HUES6 (cell line): ENCODE results near the gene NR3C1.

ENCODE experiments used
- H3K27ac ChIP-seq: 2 replicates; pipeline ENCODE4 v1.7.0; 2013; ENCODE audit warnings: low read depth, mild to moderate bottlenecking, low read length, inconsistent platforms
- H3K27me3 ChIP-seq: 2 replicates; pipeline ENCODE4 v1.6.1; 2013; ENCODE audit warnings: low read length; ENCODE audit not compliant: control insufficient read depth, insufficient read depth
- H3K36me3 ChIP-seq: 2 replicates; pipeline ENCODE4 v1.6.1; 2013; ENCODE audit warnings: low read length; ENCODE audit not compliant: control insufficient read depth, insufficient read depth
- H3K4me1 ChIP-seq: 2 replicates; pipeline ENCODE4 v1.6.1; 2013; ENCODE audit warnings: low read length; ENCODE audit not compliant: control insufficient read depth, insufficient read depth
- H3K4me3 ChIP-seq: 2 replicates; pipeline ENCODE4 v1.5.1; 2013; ENCODE audit warnings: low read depth, low read length
- H3K9ac ChIP-seq: one replicate; pipeline ENCODE4 v1.6.1; 2013; ENCODE audit warnings: mild to moderate bottlenecking, low read length
- H3K9me3 ChIP-seq: 2 replicates; pipeline ENCODE4 v1.6.1; 2013; ENCODE audit warnings: low read depth, low read length; ENCODE audit not compliant: control insufficient read depth, insufficient read depth

NR3C1 gene

DNA sequence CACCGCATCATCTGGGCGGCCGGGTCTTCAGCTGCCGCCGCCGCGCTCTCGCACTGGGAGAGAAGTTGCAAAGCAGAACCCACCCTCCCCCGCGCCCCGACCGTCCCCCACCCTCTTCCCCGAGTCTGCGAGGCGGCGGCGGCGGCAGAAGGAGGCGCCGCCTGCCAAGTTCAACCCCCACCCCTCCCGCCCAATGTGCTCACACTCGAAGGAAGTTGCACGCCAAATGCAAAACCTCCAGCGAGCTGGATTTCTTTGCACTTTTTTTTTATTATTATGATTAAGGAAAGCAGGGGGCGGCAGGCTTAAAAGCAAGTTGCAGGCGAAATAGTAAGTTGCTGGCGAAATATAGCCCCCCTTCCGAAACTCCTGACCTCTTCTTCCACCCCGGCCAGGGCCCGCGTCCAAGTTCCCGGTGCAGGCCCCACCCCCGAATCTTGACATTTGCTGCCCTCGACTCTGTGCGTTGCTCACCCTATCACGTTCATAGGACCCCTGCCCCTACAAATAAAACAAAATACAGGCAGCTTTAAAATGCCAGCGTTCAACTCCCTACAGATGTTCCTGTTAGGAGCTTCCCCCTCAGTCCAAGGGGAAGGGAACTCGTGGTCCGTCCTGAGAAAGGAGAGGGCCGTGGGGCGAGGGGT lies 1.1 kb upstream of the NR3C1 start:
- Histone ChIP-seq H3K9me3 (no peaks in the 10 kb centered on the region), H3K36me3 (no peaks in the 10 kb centered on the region), H3K4me1 (peaks cover 23% of the 10 kb centered on the region), H3K9ac (peak overlapping the region; percentile 92), H3K4me3 (peak overlapping the region; percentile 92), H3K27ac (peak overlapping the region; percentile 22; the same call in 1 of the 2 replicates), H3K27me3 (peaks cover 35% of the 10 kb centered on the region)

DNA sequence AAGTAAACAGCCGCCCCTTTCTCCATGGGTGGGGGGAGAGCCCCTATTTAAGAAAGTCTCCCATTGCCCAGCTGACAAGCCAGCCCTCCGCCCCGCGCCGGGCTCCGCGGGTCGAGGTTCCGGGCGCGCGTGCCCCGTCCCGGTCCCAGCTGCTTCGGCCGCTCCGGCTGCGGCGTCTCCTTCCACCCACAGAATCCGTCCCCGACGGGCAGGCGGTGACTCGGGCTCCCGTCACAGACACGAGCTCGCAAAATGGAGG lies 223 bp downstream of the NR3C1 start:
- Histone ChIP-seq H3K36me3 (no peaks in the 10 kb centered on the region), H3K4me3 (peak overlapping the region; percentile 92), H3K9me3 (no peaks in the 10 kb centered on the region), H3K27ac (no peak overlapping the region; the same call in 1 of the 2 replicates), H3K27me3 (peaks cover 37% of the 10 kb centered on the region), H3K4me1 (peaks cover 36% of the 10 kb centered on the region), H3K9ac (peak overlapping the region; percentile 84)

DNA sequence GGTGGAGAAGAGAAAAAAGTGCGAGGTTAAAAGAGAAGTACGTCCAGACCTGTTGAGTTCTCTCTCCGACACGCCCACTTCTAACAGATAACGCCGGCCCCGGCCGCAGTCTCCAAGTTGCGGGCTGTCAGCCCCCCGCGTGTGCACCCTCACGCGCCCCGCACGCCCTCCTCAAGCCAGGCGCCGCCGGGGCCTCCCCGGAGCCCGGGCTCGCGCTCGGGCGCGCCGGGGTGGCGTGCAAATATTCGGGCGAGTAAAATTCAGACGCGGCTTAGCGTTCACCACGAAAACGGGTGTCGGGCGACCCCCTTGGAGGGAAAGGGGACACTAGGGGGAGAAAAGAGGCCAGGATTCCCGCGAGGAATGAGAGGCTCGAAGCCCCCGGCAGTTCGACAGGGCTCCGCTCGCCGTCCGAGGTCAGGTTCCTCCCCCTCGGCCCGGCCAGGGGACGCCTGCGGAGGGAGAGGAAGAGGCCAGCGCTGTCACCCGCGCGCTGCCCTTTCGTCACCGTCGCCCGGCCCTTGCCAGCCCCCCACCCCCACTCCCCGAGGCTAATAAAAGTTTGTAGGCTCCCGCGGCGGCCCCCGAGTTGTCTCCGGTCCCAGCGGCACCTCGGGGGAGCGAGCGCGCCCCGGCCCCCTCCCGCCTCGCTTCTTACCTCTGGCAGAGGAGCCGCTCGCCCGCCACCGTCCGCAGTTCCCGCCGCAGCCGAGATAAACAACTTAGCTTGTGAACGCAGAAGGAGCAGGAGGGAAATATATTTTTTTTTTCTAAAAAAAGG lies 743 bp downstream of the NR3C1 start:
- Histone ChIP-seq H3K36me3 (no peaks in the 10 kb centered on the region), H3K9ac (peak overlapping the region; percentile 84)

DNA sequence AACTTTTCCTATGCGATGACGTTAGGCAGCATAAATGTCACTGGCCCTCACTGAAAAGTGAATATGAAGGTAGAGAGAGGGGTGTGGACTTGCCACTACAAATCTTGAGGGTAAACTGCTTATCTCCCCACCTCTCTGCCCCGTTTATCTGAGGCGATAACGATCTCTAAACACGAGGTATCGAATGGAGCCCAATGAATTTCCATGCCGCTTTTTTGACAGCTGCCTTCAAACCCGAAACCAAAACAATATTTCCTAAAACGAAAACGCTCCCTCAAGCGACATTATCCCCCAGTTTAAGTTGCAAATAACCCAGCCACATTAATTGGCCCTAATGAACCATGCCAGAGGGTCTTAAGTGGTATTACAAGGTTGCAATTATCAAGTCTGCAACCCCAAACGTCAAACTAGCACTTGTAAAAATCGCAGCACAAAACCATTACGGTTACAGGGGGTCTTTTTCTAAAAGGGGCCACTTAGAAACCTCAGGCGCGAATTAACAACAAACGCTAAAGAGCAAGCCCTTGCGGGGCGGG lies 1.4 kb downstream of the NR3C1 start:
- H3K27me3 ChIP-seq, result peaks cover 32% of the 10 kb centered on the region
- no peaks in the 10 kb centered on the region for H3K36me3 ChIP-seq
- H3K9ac ChIP-seq, result no peak overlapping the region
- peak overlapping the region; percentile 92 for H3K4me3 ChIP-seq
- H3K9me3 ChIP-seq, result no peaks in the 10 kb centered on the region
- peaks cover 47% of the 10 kb centered on the region for H3K4me1 ChIP-seq
- H3K27ac ChIP-seq, result no peak overlapping the region

More for the DNA sequence above, 743 bp downstream of the NR3C1 start:
- Histone ChIP-seq H3K27me3 (peaks cover 37% of the 10 kb centered on the region), H3K4me3 (peak overlapping the region; percentile 92), H3K27ac (no peak overlapping the region), H3K4me1 (peaks cover 40% of the 10 kb centered on the region), H3K9me3 (no peaks in the 10 kb centered on the region)

DNA sequence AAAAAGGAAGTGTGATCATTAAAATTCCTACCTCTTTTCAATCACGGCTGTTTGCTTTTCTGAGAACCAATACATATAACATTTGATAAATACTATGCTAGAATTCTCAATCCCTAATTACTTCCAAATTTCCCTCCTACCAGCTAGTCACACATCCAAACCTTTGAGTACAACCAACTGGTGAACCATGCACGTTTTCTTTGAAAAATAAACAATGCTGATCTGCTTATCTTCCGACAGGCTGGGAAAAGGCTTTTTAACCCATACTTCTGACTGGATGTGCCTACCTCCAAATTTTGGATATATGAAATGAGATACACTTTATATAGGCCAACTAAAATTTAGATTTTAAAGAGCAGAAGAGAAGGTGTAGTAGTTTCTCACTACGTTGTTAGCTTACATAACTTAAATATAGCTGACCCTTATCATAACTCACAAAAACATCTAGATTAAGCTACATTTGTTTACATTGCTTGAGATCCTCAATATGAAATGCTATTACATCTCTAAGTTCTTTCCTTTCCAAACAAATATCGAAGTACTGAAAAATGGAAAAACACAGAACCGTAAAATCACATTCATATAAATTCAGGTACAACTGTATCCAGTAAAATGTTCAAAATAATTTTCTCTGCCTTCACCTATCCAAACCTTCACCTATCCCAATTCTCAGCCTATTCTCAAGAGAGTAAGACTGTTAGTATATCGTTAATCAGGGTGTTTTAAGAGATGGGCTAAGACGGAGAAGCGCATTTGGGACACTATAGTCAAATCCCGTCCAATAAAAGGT lies 2.1 kb downstream of the NR3C1 start:
- Histone ChIP-seq H3K36me3 (no peaks in the 10 kb centered on the region), H3K27me3 (peaks cover 32% of the 10 kb centered on the region), H3K27ac (no peak overlapping the region), H3K4me3 (peak overlapping the region; percentile 92), H3K9me3 (no peaks in the 10 kb centered on the region), H3K4me1 (peaks cover 53% of the 10 kb centered on the region), H3K9ac (no peak overlapping the region)

DNA sequence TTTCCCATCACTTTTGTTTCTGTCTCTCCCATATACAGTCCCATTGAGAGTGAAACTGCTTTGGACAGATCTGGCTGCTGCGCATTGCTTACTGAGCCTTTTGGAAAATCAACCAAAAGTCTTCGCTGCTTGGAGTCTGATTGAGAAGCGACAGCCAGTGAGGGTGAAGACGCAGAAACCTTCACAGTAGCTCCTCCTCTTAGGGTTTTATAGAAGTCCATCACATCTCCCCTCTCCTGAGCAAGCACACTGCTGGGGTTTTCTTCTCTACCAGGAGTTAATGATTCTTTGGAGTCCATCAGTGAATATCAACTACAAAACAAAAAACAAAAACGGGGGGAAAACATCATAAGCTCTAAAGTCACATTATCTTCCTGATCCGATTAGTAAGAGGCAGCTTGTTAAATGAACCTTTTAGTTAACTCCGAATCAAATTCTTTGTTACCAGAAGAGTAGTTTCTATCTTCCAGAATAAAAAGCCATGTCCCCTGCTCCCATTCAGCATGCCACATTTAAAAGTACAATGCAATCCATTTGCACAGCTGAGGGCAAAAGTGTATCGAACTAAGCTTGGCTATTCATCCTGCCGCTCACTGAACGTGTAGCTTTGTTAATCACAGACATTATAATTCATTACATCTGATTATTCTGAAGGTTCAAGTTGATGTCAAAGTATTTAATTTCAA lies 2.8 kb downstream of the NR3C1 start:
- peaks cover 59% of the 10 kb centered on the region for H3K4me1 ChIP-seq
- peaks cover 32% of the 10 kb centered on the region for H3K27me3 ChIP-seq
- H3K9me3 ChIP-seq, result no peaks in the 10 kb centered on the region
- no peak overlapping the region for H3K27ac ChIP-seq
- no peaks in the 10 kb centered on the region for H3K36me3 ChIP-seq
- H3K9ac ChIP-seq, result no peak overlapping the region
- H3K4me3 ChIP-seq, result no peak overlapping the region

DNA sequence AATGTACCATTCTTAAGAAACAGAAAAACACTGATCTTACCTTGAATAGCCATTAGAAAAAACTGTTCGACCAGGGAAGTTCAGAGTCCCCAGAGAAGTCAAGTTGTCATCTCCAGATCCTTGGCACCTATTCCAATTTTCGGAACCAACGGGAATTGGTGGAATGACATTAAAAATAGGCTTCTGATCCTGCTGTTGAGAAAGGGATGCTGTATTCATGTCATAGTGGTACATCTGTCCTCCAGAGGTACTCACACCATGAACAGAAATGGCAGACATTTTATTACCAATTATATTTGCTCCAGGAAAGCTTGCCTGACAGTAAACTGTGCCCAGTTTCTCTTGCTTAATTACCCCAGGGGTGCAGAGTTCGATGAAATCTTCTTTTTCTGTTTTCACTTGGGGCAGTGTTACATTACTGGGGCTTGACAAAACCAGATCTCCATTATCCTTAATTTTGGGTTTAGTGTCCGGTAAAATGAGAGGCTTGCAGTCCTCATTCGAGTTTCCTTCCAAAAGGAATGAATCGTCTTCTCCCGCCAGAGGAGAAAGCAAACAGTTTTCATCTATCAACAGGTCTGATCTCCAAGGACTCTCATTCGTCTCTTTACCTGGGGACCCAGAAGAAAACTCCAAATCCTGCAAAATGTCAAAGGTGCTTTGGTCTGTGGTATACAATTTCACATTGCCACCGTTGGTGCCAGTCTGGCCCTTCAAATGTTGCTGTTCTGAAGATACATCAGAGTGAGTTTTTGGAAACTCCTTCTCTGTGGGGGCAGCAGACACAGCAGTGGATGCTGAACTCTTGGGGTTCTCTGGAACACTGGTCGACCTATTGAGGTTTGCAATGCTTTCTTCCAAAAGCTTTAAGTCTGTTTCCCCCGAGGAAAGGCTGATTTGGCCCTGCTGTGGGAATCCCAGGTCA lies 3.6 kb downstream of the NR3C1 start:
- Histone ChIP-seq H3K9ac (no peak overlapping the region), H3K4me1 (peaks cover 61% of the 10 kb centered on the region), H3K9me3 (no peaks in the 10 kb centered on the region), H3K27ac (no peak overlapping the region), H3K27me3 (peaks cover 32% of the 10 kb centered on the region), H3K4me3 (no peak overlapping the region), H3K36me3 (no peaks in the 10 kb centered on the region)

DNA sequence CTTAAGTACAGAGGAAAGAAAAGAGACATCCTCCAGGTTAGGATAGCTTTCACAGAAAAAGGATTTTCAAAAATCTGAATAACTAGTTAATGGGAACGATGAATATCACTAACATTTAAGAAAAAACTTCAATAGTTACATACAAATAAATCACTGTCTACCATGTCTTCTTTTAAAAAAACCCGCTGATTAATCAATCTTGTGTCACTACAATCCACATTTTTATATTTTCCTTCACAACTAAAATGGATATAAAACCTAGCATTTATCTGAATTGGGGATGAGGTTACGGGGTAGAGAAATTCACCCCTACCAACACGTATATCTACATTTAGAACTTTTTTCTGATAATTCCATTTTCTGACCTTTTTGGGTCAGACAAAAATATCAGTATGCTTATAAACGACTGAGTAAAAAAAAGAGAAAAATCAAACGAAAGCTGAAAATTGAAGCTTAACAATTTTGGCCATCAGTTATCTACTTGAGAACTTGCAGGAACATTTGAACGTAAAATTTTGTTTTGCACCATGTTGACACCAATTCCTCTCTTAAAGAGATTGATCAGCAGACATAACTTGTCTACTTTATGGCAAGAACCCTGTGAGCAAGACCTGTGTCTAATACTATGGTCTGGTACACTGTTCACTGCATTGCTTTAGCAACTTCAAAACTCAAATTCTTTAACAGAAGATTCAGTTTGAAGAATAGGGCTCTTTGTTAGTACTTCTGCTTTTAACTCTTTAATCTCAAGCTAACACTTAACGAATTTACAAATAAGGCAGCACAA lies 4.8 kb downstream of the NR3C1 start:
- Histone ChIP-seq H3K9me3 (no peaks in the 10 kb centered on the region), H3K27me3 (peaks cover 32% of the 10 kb centered on the region), H3K27ac (no peak overlapping the region), H3K9ac (no peak overlapping the region), H3K36me3 (no peaks in the 10 kb centered on the region), H3K4me1 (peaks cover 61% of the 10 kb centered on the region), H3K4me3 (peak overlapping the region; percentile 26)

DNA sequence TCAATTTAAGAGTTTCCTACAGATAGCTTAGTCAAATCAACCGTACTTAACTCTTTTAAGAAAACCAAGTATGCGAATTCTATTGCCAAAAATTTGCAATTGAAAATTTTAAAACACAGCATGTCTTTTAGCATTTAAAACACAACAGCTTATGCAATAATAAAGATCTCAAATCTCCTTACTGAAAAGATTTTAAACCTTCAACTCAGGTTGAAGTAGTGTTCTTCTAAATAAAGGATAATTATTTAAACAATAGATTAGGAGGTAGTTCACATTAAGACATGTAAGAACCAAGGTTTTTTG lies 5.5 kb downstream of the NR3C1 start:
- H3K9me3 ChIP-seq, result no peaks in the 10 kb centered on the region
- no peaks in the 10 kb centered on the region for H3K36me3 ChIP-seq
- peaks cover 32% of the 10 kb centered on the region for H3K27me3 ChIP-seq
- no peak overlapping the region for H3K9ac ChIP-seq
- no peak overlapping the region for H3K27ac ChIP-seq
- H3K4me1 ChIP-seq, result peaks cover 61% of the 10 kb centered on the region
- peak overlapping the region; percentile 26 for H3K4me3 ChIP-seq
